Activated naive CD8-positive, alpha-beta T cell treated with anti-CD3 and anti-CD28 coated beads, Interleukin-2, amount 50 U/mL, for 24 hours (primary cell): ENCODE measurements around the gene ZNF462.

Experiments
- ATAC-seq: fragments of 150-1000 bp; cut with Tn5 transposase; one replicate; pipeline ENCODE4 v1.10.0; 2021
- DNase-seq: peaks from one replicate; pipeline ENCODE4 v3.0.0; 2021
- H3K27ac Mint-ChIP-seq: one replicate; pipeline ENCODE4 v1.8.0; 2021; ENCODE audit warnings: mild to moderate bottlenecking, mixed read lengths
- H3K27me3 Mint-ChIP-seq: one replicate; pipeline ENCODE4 v1.8.0; 2021; ENCODE audit warnings: mixed read lengths
- H3K36me3 Mint-ChIP-seq: one replicate; pipeline ENCODE4 v1.8.0; 2021; ENCODE audit warnings: low read depth, mixed read lengths
- H3K4me1 Mint-ChIP-seq: one replicate; pipeline ENCODE4 v1.8.0; 2021; ENCODE audit warnings: mixed read lengths
- H3K4me3 Mint-ChIP-seq: one replicate; pipeline ENCODE4 v1.8.0; 2021; ENCODE audit warnings: mild to moderate bottlenecking, moderate library complexity, mixed read lengths
- H3K9me3 Mint-ChIP-seq: one replicate; pipeline ENCODE4 v1.8.0; 2021; ENCODE audit warnings: mixed read lengths

Gene ZNF462

GRCh38 chr9:106920091-106920490, 57.1 kb downstream of the ZNF462 start:
- no peak overlapping the region for H3K4me3 Mint-ChIP-seq
- H3K27ac Mint-ChIP-seq: no peak overlapping the region

GRCh38 chr9:106920701-106921283, 57.8 kb downstream of the ZNF462 start:
- H3K27me3 Mint-ChIP-seq: no peaks in the 10 kb centered on the region
- no peak overlapping the region for H3K27ac Mint-ChIP-seq
- no peaks in the 10 kb centered on the region for H3K36me3 Mint-ChIP-seq
- DNase-seq: no peak
- no peaks in the 10 kb centered on the region for H3K9me3 Mint-ChIP-seq
- peaks cover 5% of the 10 kb centered on the region for H3K4me1 Mint-ChIP-seq
- H3K4me3 Mint-ChIP-seq: no peak overlapping the region
- ATAC-seq: no peak

More at GRCh38 chr9:106920091-106920490, 57.1 kb downstream of the ZNF462 start:
- Mint-ChIP-seq H3K36me3 (no peaks in the 10 kb centered on the region), H3K4me1 (peaks cover 5% of the 10 kb centered on the region), H3K9me3 (no peaks in the 10 kb centered on the region), H3K27me3 (no peaks in the 10 kb centered on the region)
- DNase-seq: no peak
- ATAC-seq: no peak

- no peak for DNase-seq
- H3K27ac Mint-ChIP-seq: no peak overlapping the region
- H3K27me3 Mint-ChIP-seq: no peaks in the 10 kb centered on the region
- ATAC-seq: peak; percentile 40
- no peaks in the 10 kb centered on the region for H3K9me3 Mint-ChIP-seq
- H3K4me1 Mint-ChIP-seq: peaks cover 5% of the 10 kb centered on the region
- H3K4me3 Mint-ChIP-seq: no peak overlapping the region
- H3K36me3 Mint-ChIP-seq: no peaks in the 10 kb centered on the region
Observed at GRCh38 chr9:106921341-106921899, 58.5 kb downstream of the ZNF462 start.

- Mint-ChIP-seq H3K4me1 (peaks cover 5% of the 10 kb centered on the region), H3K27me3 (no peaks in the 10 kb centered on the region), H3K36me3 (no peaks in the 10 kb centered on the region), H3K4me3 (no peak overlapping the region), H3K27ac (no peak overlapping the region), H3K9me3 (no peaks in the 10 kb centered on the region)
- ATAC-seq (no peak), DNase-seq (no peak)
Observed at GRCh38 chr9:106922026-106922425, 59.1 kb downstream of the ZNF462 start.

GRCh38 chr9:106925392-106925791, 62.4 kb downstream of the ZNF462 start:
- no peak overlapping the region for H3K4me3 Mint-ChIP-seq
- H3K9me3 Mint-ChIP-seq: no peaks in the 10 kb centered on the region
- DNase-seq (no peak), ATAC-seq (no peak)
- no peak overlapping the region for H3K27ac Mint-ChIP-seq
- peaks cover 5% of the 10 kb centered on the region for H3K4me1 Mint-ChIP-seq
- H3K27me3 Mint-ChIP-seq: no peaks in the 10 kb centered on the region
- H3K36me3 Mint-ChIP-seq: no peaks in the 10 kb centered on the region

GRCh38 chr9:106927916-106928315, 65.0 kb downstream of the ZNF462 start:
- Mint-ChIP-seq H3K4me3 (no peak overlapping the region), H3K9me3 (no peaks in the 10 kb centered on the region), H3K27ac (no peak overlapping the region), H3K36me3 (no peaks in the 10 kb centered on the region), H3K4me1 (no peaks in the 10 kb centered on the region), H3K27me3 (no peaks in the 10 kb centered on the region)
- no peak for DNase-seq
- no peak for ATAC-seq

GRCh38 chr9:106928350-106928749, 65.4 kb downstream of the ZNF462 start:
- ATAC-seq (no peak), DNase-seq (no peak)
- H3K4me3 Mint-ChIP-seq: no peak overlapping the region
- no peaks in the 10 kb centered on the region for H3K9me3 Mint-ChIP-seq
- no peaks in the 10 kb centered on the region for H3K4me1 Mint-ChIP-seq
- H3K27ac Mint-ChIP-seq: no peak overlapping the region
- H3K27me3 Mint-ChIP-seq: no peaks in the 10 kb centered on the region
- no peaks in the 10 kb centered on the region for H3K36me3 Mint-ChIP-seq

- H3K27ac Mint-ChIP-seq: no peak overlapping the region
- DNase-seq: no peak
- no peak for ATAC-seq
Observed at GRCh38 chr9:106929471-106930177, 66.7 kb downstream of the ZNF462 start.

GRCh38 chr9:106930477-106930876, 67.5 kb downstream of the ZNF462 start:
- ATAC-seq (no peak), DNase-seq (no peak)
- no peak overlapping the region for H3K4me3 Mint-ChIP-seq
- H3K27me3 Mint-ChIP-seq: no peaks in the 10 kb centered on the region
- no peak overlapping the region for H3K27ac Mint-ChIP-seq
- H3K4me1 Mint-ChIP-seq: no peaks in the 10 kb centered on the region
- no peaks in the 10 kb centered on the region for H3K9me3 Mint-ChIP-seq
- H3K36me3 Mint-ChIP-seq: no peaks in the 10 kb centered on the region

More at GRCh38 chr9:106929471-106930177, 66.7 kb downstream of the ZNF462 start:
- H3K27me3 Mint-ChIP-seq: no peaks in the 10 kb centered on the region
- H3K9me3 Mint-ChIP-seq: no peaks in the 10 kb centered on the region
- H3K4me3 Mint-ChIP-seq: no peak overlapping the region
- H3K36me3 Mint-ChIP-seq: no peaks in the 10 kb centered on the region
- no peaks in the 10 kb centered on the region for H3K4me1 Mint-ChIP-seq

GRCh38 chr9:106931466-106931865, 68.5 kb downstream of the ZNF462 start:
- no peak for DNase-seq

GRCh38 chr9:106932178-106932577, 69.2 kb downstream of the ZNF462 start:
- no peaks in the 10 kb centered on the region for H3K4me1 Mint-ChIP-seq
- DNase-seq (no peak), ATAC-seq (no peak)
- H3K4me3 Mint-ChIP-seq: no peak overlapping the region
- H3K36me3 Mint-ChIP-seq: no peaks in the 10 kb centered on the region
- no peak overlapping the region for H3K27ac Mint-ChIP-seq
- no peaks in the 10 kb centered on the region for H3K27me3 Mint-ChIP-seq
- H3K9me3 Mint-ChIP-seq: no peaks in the 10 kb centered on the region

More at GRCh38 chr9:106931466-106931865, 68.5 kb downstream of the ZNF462 start:
- no peaks in the 10 kb centered on the region for H3K27me3 Mint-ChIP-seq
- H3K4me3 Mint-ChIP-seq: no peak overlapping the region
- ATAC-seq: no peak
- H3K9me3 Mint-ChIP-seq: no peaks in the 10 kb centered on the region
- H3K4me1 Mint-ChIP-seq: no peaks in the 10 kb centered on the region
- no peak overlapping the region for H3K27ac Mint-ChIP-seq
- no peaks in the 10 kb centered on the region for H3K36me3 Mint-ChIP-seq

GRCh38 chr9:106932675-106933074, 69.7 kb downstream of the ZNF462 start:
- Mint-ChIP-seq H3K36me3 (no peaks in the 10 kb centered on the region), H3K4me3 (no peak overlapping the region), H3K27me3 (no peaks in the 10 kb centered on the region), H3K27ac (no peak overlapping the region), H3K4me1 (no peaks in the 10 kb centered on the region), H3K9me3 (no peaks in the 10 kb centered on the region)
- DNase-seq (no peak), ATAC-seq (no peak)

- Mint-ChIP-seq H3K9me3 (no peaks in the 10 kb centered on the region), H3K4me3 (no peak overlapping the region), H3K27me3 (no peaks in the 10 kb centered on the region), H3K27ac (no peak overlapping the region), H3K36me3 (no peaks in the 10 kb centered on the region), H3K4me1 (no peaks in the 10 kb centered on the region)
- DNase-seq: no peak
- no peak for ATAC-seq
Observed at GRCh38 chr9:106933470-106933869, 70.5 kb downstream of the ZNF462 start.

GRCh38 chr9:106934442-106935238, 71.7 kb downstream of the ZNF462 start:
- no peak for ATAC-seq
- no peaks in the 10 kb centered on the region for H3K36me3 Mint-ChIP-seq
- DNase-seq: no peak
- no peak overlapping the region for H3K27ac Mint-ChIP-seq
- H3K4me1 Mint-ChIP-seq: no peaks in the 10 kb centered on the region
- no peaks in the 10 kb centered on the region for H3K27me3 Mint-ChIP-seq
- H3K4me3 Mint-ChIP-seq: no peak overlapping the region
- no peaks in the 10 kb centered on the region for H3K9me3 Mint-ChIP-seq

- Mint-ChIP-seq H3K27ac (no peak overlapping the region), H3K4me1 (no peaks in the 10 kb centered on the region), H3K4me3 (no peak overlapping the region), H3K9me3 (no peaks in the 10 kb centered on the region), H3K27me3 (no peaks in the 10 kb centered on the region), H3K36me3 (no peaks in the 10 kb centered on the region)
- ATAC-seq (no peak), DNase-seq (no peak)
Observed at GRCh38 chr9:106936680-106937079, 73.7 kb downstream of the ZNF462 start.
